ENCODE measurements around the gene BCL11A.

BCL11A gene

GRCh38 chr2:60546756-60547420, 6.6 kb downstream of the BCL11A start:
- no peak for DNase-seq (ENCODE audit: low read depth in 1 of 2, low spot score in 1 of 2)

GRCh38 chr2:60544954-60545560, 8.4 kb downstream of the BCL11A start:
- no peak for DNase-seq (ENCODE audit: low read depth in 1 of 2, low spot score in 1 of 2)

GRCh38 chr2:60544062-60544461, 9.4 kb downstream of the BCL11A start:
- no peak for DNase-seq (ENCODE audit: low read depth in 1 of 2, low spot score in 1 of 2)

- no peak for DNase-seq (ENCODE audit: low read depth in 1 of 2, low spot score in 1 of 2)
Observed at GRCh38 chr2:60541056-60541651, 12.3 kb downstream of the BCL11A start.

- no peak for DNase-seq (ENCODE audit: low read depth in 1 of 2, low spot score in 1 of 2)
Observed at GRCh38 chr2:60540074-60540473, 13.4 kb downstream of the BCL11A start.

GRCh38 chr2:60539140-60539539, 14.3 kb downstream of the BCL11A start:
- DNase-seq (ENCODE audit: low read depth in 1 of 2, low spot score in 1 of 2): no peak

GRCh38 chr2:60538101-60538500, 15.4 kb downstream of the BCL11A start:
- DNase-seq (ENCODE audit: low read depth in 1 of 2, low spot score in 1 of 2): no peak

- DNase-seq (ENCODE audit: low read depth in 1 of 2, low spot score in 1 of 2): no peak
Observed at GRCh38 chr2:60536746-60537145, 16.7 kb downstream of the BCL11A start.

- no peak for DNase-seq (ENCODE audit: low read depth in 1 of 2, low spot score in 1 of 2)
Observed at GRCh38 chr2:60535685-60536312, 17.7 kb downstream of the BCL11A start.

GRCh38 chr2:60534892-60535684, 18.4 kb downstream of the BCL11A start:
- DNase-seq (ENCODE audit: low read depth in 1 of 2, low spot score in 1 of 2): no peak

- DNase-seq (ENCODE audit: low read depth in 1 of 2, low spot score in 1 of 2): no peak
Observed at GRCh38 chr2:60534052-60534685, 19.3 kb downstream of the BCL11A start.

GRCh38 chr2:60533101-60534051, 20.1 kb downstream of the BCL11A start:
- no peak for DNase-seq (ENCODE audit: low read depth in 1 of 2, low spot score in 1 of 2)

GRCh38 chr2:60532421-60532820, 21.0 kb downstream of the BCL11A start:
- no peak for DNase-seq (ENCODE audit: low read depth in 1 of 2, low spot score in 1 of 2)

GRCh38 chr2:60531701-60532133, 21.7 kb downstream of the BCL11A start:
- no peak for DNase-seq (ENCODE audit: low read depth in 1 of 2, low spot score in 1 of 2)

GRCh38 chr2:60530660-60531281, 22.7 kb downstream of the BCL11A start:
- no peak for DNase-seq (ENCODE audit: low read depth in 1 of 2, low spot score in 1 of 2)

GRCh38 chr2:60529785-60530627, 23.4 kb downstream of the BCL11A start:
- no peak for DNase-seq (ENCODE audit: low read depth in 1 of 2, low spot score in 1 of 2)

- no peak for DNase-seq (ENCODE audit: low read depth in 1 of 2, low spot score in 1 of 2)
Observed at GRCh38 chr2:60529136-60529784, 24.2 kb downstream of the BCL11A start.

Data from stimulated activated CD4-positive, alpha-beta T cell treated with anti-CD3 and anti-CD28 coated beads, Interleukin-15, amount 100 ng/mL, for 1 hour (primary cell).